NK-92 (cell line): ENCODE measurements around the gene KYNU.
"Not testable (repeated sequence)": the region's sequence is repeated elsewhere in the genome, so short reads cannot be mapped to it uniquely, and the experiment has no call there.

ENCODE experiments used
- DNase-seq: peaks from one replicate; lab custom pipeline; 2025; ENCODE audit not compliant: unreplicated experiment; lab: John Stamatoyannopoulos, UW

Gene KYNU

DNA sequence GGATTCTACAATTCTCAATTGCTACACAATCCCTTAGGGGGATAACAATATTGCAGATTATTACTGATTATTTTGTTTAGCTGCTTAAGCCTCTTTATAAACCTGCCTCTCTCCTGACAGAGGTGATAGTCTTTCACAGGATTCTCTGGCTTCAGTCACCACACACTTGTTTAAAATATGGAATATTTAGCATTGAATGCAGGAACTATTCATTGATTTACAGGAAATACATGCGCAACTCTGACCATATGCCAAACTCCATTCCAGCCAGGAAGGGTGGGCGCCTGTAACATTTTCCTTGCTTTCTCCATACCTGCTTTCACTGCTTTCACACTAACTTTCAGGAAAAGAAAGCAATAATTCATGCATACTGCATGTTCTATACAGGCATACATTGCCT lies 207.0 kb downstream of the KYNU start:
- no peak for DNase-seq

- DNase-seq = no peak
These were observed 207.8 kb downstream of the KYNU start for GRCh38 chr2:143085125-143085784.

GRCh38 chr2:143087033-143087432 lies 209.6 kb downstream of the KYNU start:
- no peak for DNase-seq

- no peak for DNase-seq
These were observed 210.9 kb downstream of the KYNU start for GRCh38 chr2:143088388-143088787.

DNA sequence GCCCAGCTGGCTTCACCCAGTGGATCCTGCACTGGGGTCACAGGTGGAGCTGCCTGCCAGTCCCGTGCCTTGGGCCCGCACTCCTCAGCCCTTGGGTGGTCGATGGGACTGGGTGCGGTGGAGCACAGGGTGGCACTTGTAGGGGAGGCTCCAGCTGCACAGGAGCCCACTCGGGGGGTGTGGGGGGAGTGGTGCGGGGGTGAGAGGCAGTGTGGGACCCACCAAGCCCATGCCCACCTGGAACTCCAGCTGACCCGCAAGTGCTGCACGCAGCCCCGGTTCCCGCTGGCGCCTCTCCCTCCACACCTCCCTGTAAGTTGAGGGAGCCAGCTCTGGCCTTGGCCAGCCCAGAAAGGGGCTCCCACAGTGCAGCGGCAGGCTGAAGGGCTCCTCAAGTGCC lies 212.1 kb downstream of the KYNU start:
- DNase-seq = not testable (repeated sequence)
